Activated CD4-positive, alpha-beta T cell treated with anti-CD3 and anti-CD28 coated beads, Interleukin-2, amount 10 ng/mL, durations not matched to agents 7 days and 5 days (primary cell): ENCODE measurements around the gene EIF3A. TPM values are rescaled to one million over a fixed set of nuclear protein-coding genes. Genes with fewer than 3 reads are reported as not detected.
A peak's percentile ranks its signal among the peaks of the same experiment; 100 is the strongest.
"Not testable (repeated sequence)": the region's sequence is repeated elsewhere in the genome, so short reads cannot be mapped to it uniquely, and the experiment has no call there.

Experiments
- CTCF ChIA-PET: fragments of 350-600 bp; sonication (Branson Sonifier 250); formaldehyde crosslinking; loops from one replicate; lab custom pipeline; 2021; ENCODE audit warnings: antibody characterized with exemption; lab: Charles Lee
- POLR2A ChIA-PET: fragments of 350-600 bp; sonication (Branson Sonifier 250); formaldehyde crosslinking; loops from one replicate; lab custom pipeline; 2021; ENCODE audit warnings: antibody characterized with exemption; lab: Charles Lee
- DNase-seq: peaks from one replicate; pipeline ENCODE4 v3.0.0-alpha.2; 2020
- H3K27ac Mint-ChIP-seq: one replicate; pipeline ENCODE4 v1.8.0; 2021; ENCODE audit warnings: mild to moderate bottlenecking, moderate library complexity, mixed read lengths
- H3K27me3 Mint-ChIP-seq: one replicate; pipeline ENCODE4 v1.8.0; 2021; ENCODE audit warnings: mixed read lengths
- H3K36me3 Mint-ChIP-seq: one replicate; pipeline ENCODE4 v1.8.0; 2021; ENCODE audit warnings: low read depth, mixed read lengths
- H3K4me1 Mint-ChIP-seq: one replicate; pipeline ENCODE4 v1.8.0; 2021; ENCODE audit warnings: mixed read lengths
- H3K4me3 Mint-ChIP-seq: one replicate; pipeline ENCODE4 v1.8.0; 2021; ENCODE audit warnings: mild to moderate bottlenecking, moderate library complexity, mixed read lengths
- H3K9me3 Mint-ChIP-seq: one replicate; pipeline ENCODE4 v1.8.0; 2021; ENCODE audit warnings: mixed read lengths
- total RNA-seq, 2 experiments: library from RNA; stranded (reverse); gene quantifications; one replicate each; pipeline ENCODE4 v1.2.3, GENCODE V29; 2021

EIF3A gene
- total RNA-seq, 2 experiments from 2014 or later, result 132 to 145 TPM

- CTCF ChIA-PET, result no interaction called here
- POLR2A ChIA-PET, result interaction anchor here (1.5 kb wide), 1 partner anchor 276 kb away, joined by 4 read pairs; the partner anchor contains the start of gene CACUL1
Measured at GRCh38 chr10:119030421-119031250, 50.0 kb downstream of the EIF3A start.

GRCh38 chr10:119029613-119030420, 50.8 kb downstream of the EIF3A start, which contains the start of gene NANOS1:
NANOS1 (plus strand) TSS chr10:119029714; CDS start chr10:119029802, 88 bp downstream.
- peak; percentile 14 for DNase-seq
- CTCF ChIA-PET, result no interaction called here
- no peak within 1 kb of the TSS for H3K27ac Mint-ChIP-seq
- H3K4me3 Mint-ChIP-seq, result peak within 1 kb of the TSS; percentile 72
- H3K9me3 Mint-ChIP-seq, result no peaks in the 10 kb centered on the region
- H3K4me1 Mint-ChIP-seq, result peaks cover 30% of the 10 kb centered on the region
- POLR2A ChIA-PET, result interaction anchor here (0.6 kb wide), 1 partner anchor 330 kb away, joined by 6 read pairs; no protein-coding TSS in a partner anchor
- H3K36me3 Mint-ChIP-seq, result peaks cover 28% of the 10 kb centered on the region
- H3K27me3 Mint-ChIP-seq, result peaks cover 8% of the 10 kb centered on the region

More at GRCh38 chr10:119030421-119031250, 50.0 kb downstream of the EIF3A start:
- Mint-ChIP-seq H3K36me3 (peaks cover 28% of the 10 kb centered on the region), H3K27me3 (peaks cover 8% of the 10 kb centered on the region), H3K27ac (peak overlapping the region; percentile 19), H3K9me3 (no peaks in the 10 kb centered on the region), H3K4me3 (peak overlapping the region; percentile 70), H3K4me1 (peaks cover 30% of the 10 kb centered on the region)
- DNase-seq, result peak; percentile 60

GRCh38 chr10:119028900-119029612, 51.6 kb downstream of the EIF3A start:
- Mint-ChIP-seq H3K4me1 (peaks cover 28% of the 10 kb centered on the region), H3K36me3 (peaks cover 21% of the 10 kb centered on the region), H3K27ac (no peak overlapping the region), H3K9me3 (no peaks in the 10 kb centered on the region), H3K4me3 (peak overlapping the region; percentile 72), H3K27me3 (peaks cover 8% of the 10 kb centered on the region)
- ChIA-PET POLR2A (no interaction called here), CTCF (interaction anchor here (1.0 kb wide), 1 partner anchor 19 kb away, joined by 3 read pairs; no protein-coding TSS in a partner anchor)
- DNase-seq, result peak; percentile 78

- DNase-seq, H3K27ac Mint-ChIP-seq, H3K9me3 Mint-ChIP-seq, POLR2A ChIA-PET, H3K27me3 Mint-ChIP-seq: not testable (repeated sequence)
- peaks cover 26% of the 10 kb centered on the region for H3K4me1 Mint-ChIP-seq
- CTCF ChIA-PET, result interaction anchor here (0.6 to 1.0 kb wide), 3 partner anchors 19 to 260 kb away, joined by 3 read pairs; no protein-coding TSS in a partner anchor
- H3K4me3 Mint-ChIP-seq, result peak overlapping the region; percentile 72
- peaks cover 17% of the 10 kb centered on the region for H3K36me3 Mint-ChIP-seq
Measured at GRCh38 chr10:119028445-119028899, 52.1 kb downstream of the EIF3A start.

- DNase-seq, result no peak
- Mint-ChIP-seq H3K36me3 (peaks cover 2% of the 10 kb centered on the region), H3K27ac (no peak overlapping the region), H3K4me3 (no peak overlapping the region), H3K4me1 (peaks cover 15% of the 10 kb centered on the region), H3K9me3 (no peaks in the 10 kb centered on the region), H3K27me3 (peaks cover 8% of the 10 kb centered on the region)
- ChIA-PET POLR2A (no interaction called here), CTCF (no interaction called here)
Measured at GRCh38 chr10:119026301-119027110, 54.1 kb downstream of the EIF3A start.

GRCh38 chr10:119025776-119026175, 54.8 kb downstream of the EIF3A start:
- Mint-ChIP-seq H3K4me1 (peaks cover 8% of the 10 kb centered on the region), H3K4me3 (no peak overlapping the region)
- POLR2A ChIA-PET, result no interaction called here

GRCh38 chr10:119025336-119025735, 55.3 kb downstream of the EIF3A start:
- Mint-ChIP-seq H3K4me3 (no peak overlapping the region), H3K9me3 (no peaks in the 10 kb centered on the region), H3K36me3 (no peaks in the 10 kb centered on the region), H3K27ac (no peak overlapping the region), H3K27me3 (peaks cover 11% of the 10 kb centered on the region), H3K4me1 (peaks cover 5% of the 10 kb centered on the region)
- CTCF ChIA-PET, result no interaction called here
- POLR2A ChIA-PET, result no interaction called here
- no peak for DNase-seq

More at GRCh38 chr10:119025776-119026175, 54.8 kb downstream of the EIF3A start:
- CTCF ChIA-PET, result no interaction called here
- H3K9me3 Mint-ChIP-seq, result no peaks in the 10 kb centered on the region
- H3K27ac Mint-ChIP-seq, result no peak overlapping the region
- DNase-seq, result no peak
- peaks cover 8% of the 10 kb centered on the region for H3K27me3 Mint-ChIP-seq
- no peaks in the 10 kb centered on the region for H3K36me3 Mint-ChIP-seq

- Mint-ChIP-seq H3K27me3 (peaks cover 11% of the 10 kb centered on the region), H3K4me3 (no peak overlapping the region), H3K9me3 (no peaks in the 10 kb centered on the region), H3K4me1 (peaks cover 5% of the 10 kb centered on the region), H3K27ac (no peak overlapping the region), H3K36me3 (no peaks in the 10 kb centered on the region)
- ChIA-PET POLR2A (no interaction called here), CTCF (no interaction called here)
- DNase-seq, result no peak
Measured at GRCh38 chr10:119024882-119025281, 55.7 kb downstream of the EIF3A start.

GRCh38 chr10:119023553-119023868, 57.1 kb downstream of the EIF3A start:
- DNase-seq, result no peak
- Mint-ChIP-seq H3K9me3 (no peaks in the 10 kb centered on the region), H3K27ac (no peak overlapping the region), H3K27me3 (peaks cover 11% of the 10 kb centered on the region), H3K4me3 (no peak overlapping the region), H3K4me1 (peaks cover 2% of the 10 kb centered on the region), H3K36me3 (no peaks in the 10 kb centered on the region)
- ChIA-PET POLR2A (no interaction called here), CTCF (interaction anchor here (1.5 kb wide), 1 partner anchor 16 kb away, joined by 3 read pairs; no protein-coding TSS in a partner anchor)

GRCh38 chr10:119022846-119023552, 57.6 kb downstream of the EIF3A start:
- no peak for DNase-seq
- H3K36me3 Mint-ChIP-seq, result no peaks in the 10 kb centered on the region
- no peaks in the 10 kb centered on the region for H3K4me1 Mint-ChIP-seq
- CTCF ChIA-PET, result interaction anchor here (1.5 kb wide), 1 partner anchor 17 kb away, joined by 3 read pairs; no protein-coding TSS in a partner anchor
- POLR2A ChIA-PET, result no interaction called here
- no peak overlapping the region for H3K4me3 Mint-ChIP-seq
- H3K27ac Mint-ChIP-seq, result no peak overlapping the region
- peaks cover 13% of the 10 kb centered on the region for H3K27me3 Mint-ChIP-seq
- no peaks in the 10 kb centered on the region for H3K9me3 Mint-ChIP-seq

- CTCF ChIA-PET, result no interaction called here
Measured at GRCh38 chr10:119020627-119020946, 60.0 kb downstream of the EIF3A start.

More at GRCh38 chr10:119020627-119020946, 60.0 kb downstream of the EIF3A start:
- Mint-ChIP-seq H3K4me1 (no peaks in the 10 kb centered on the region), H3K27me3 (peaks cover 15% of the 10 kb centered on the region), H3K9me3 (no peaks in the 10 kb centered on the region), H3K27ac (no peak overlapping the region), H3K36me3 (no peaks in the 10 kb centered on the region), H3K4me3 (no peak overlapping the region)
- DNase-seq, result no peak
- POLR2A ChIA-PET, result no interaction called here
